Activated T-helper 2 cell treated with anti-CD3 and anti-CD28 coated beads, Interferon-gamma antibody, Interleukin-2, Interleukin-4, amounts not matched to agents 10 μg/mL and 5 μg/mL and 100 μg/mL, durations not matched to agents 14 hours and 24 hours and 36 hours (primary cell): ENCODE data around the gene SCYGR4. TPM values are rescaled to one million over a fixed set of nuclear protein-coding genes. Genes with fewer than 3 reads are reported as not detected.
"Not testable (repeated sequence)": the region's sequence is repeated elsewhere in the genome, so short reads cannot be mapped to it uniquely, and the experiment has no call there.

Source experiments
- DNase-seq: peaks from one replicate; pipeline ENCODE4 v3.0.0; 2021; ENCODE audit warnings: low spot score
- H3K27ac Mint-ChIP-seq: one replicate; pipeline ENCODE4 v1.8.0; 2021; ENCODE audit warnings: mixed read lengths
- H3K27me3 Mint-ChIP-seq: one replicate; pipeline ENCODE4 v1.8.0; 2021; ENCODE audit warnings: low read depth, mixed read lengths
- H3K36me3 Mint-ChIP-seq: one replicate; pipeline ENCODE4 v1.8.0; 2021; ENCODE audit warnings: low read depth, mixed read lengths
- H3K4me1 Mint-ChIP-seq: one replicate; pipeline ENCODE4 v1.8.0; 2021; ENCODE audit warnings: low read depth, mixed read lengths
- H3K4me3 Mint-ChIP-seq: one replicate; pipeline ENCODE4 v1.8.0; 2021; ENCODE audit warnings: low read depth, mild to moderate bottlenecking, moderate library complexity, mixed read lengths
- H3K9me3 Mint-ChIP-seq: one replicate; pipeline ENCODE4 v1.8.0; 2021; ENCODE audit warnings: mixed read lengths
- intact Hi-C: fragments of 100-400 bp; cut with micrococcal nuclease; formaldehyde crosslinking; loops from one replicate; pipeline ENCODE4 v1.15.1; 2023
- total RNA-seq: library from RNA; stranded (reverse); gene quantifications from 2 replicates; pipeline ENCODE4 v1.2.3, GENCODE V29; 2022

The SCYGR4 gene
- total RNA-seq, 1 donor from 2014 or later = not detected

GRCh38 chr2:227598835-227599503, 18.3 kb upstream of the SCYGR4 start, which contains the start of gene SCYGR2:
TSS of gene SCYGR2 (plus strand) at chr2:227598893. CDS start at chr2:227598893, 0 bp downstream.
- H3K4me1 Mint-ChIP-seq, H3K4me3 Mint-ChIP-seq, H3K36me3 Mint-ChIP-seq, intact Hi-C loops, DNase-seq, H3K27me3 Mint-ChIP-seq, H3K27ac Mint-ChIP-seq, H3K9me3 Mint-ChIP-seq: not testable (repeated sequence)

GRCh38 chr2:227602358-227602757, 14.9 kb upstream of the SCYGR4 start:
- Mint-ChIP-seq H3K4me3 (no peak overlapping the region), H3K27me3 (peaks cover 5% of the 10 kb centered on the region), H3K27ac (no peak overlapping the region), H3K9me3 (no peaks in the 10 kb centered on the region), H3K4me1 (no peaks in the 10 kb centered on the region), H3K36me3 (no peaks in the 10 kb centered on the region)
- DNase-seq = no peak
- intact Hi-C loops = no loop called here

DNA sequence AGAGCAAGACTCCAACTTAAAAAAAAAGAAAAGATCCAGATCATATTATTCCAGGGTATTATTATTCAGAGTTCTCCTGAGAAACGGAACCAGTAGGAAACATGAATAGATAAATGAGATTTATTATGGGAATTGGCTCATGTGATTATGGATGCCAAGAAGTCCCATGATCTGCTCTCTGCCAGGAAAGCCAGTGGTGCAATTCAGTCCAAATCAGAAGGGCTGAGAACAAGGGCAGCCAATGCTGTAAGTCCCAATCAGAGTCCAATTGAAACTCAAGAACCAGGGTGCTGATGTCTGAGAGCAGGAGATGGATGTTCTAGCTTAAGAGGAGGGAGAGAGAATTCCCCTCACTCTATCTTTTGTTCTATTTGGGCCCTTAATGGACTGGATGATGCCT, 10.8 kb upstream of the SCYGR4 start:
- intact Hi-C loops = no loop called here
- Mint-ChIP-seq H3K9me3 (no peaks in the 10 kb centered on the region), H3K4me1 (peaks cover 5% of the 10 kb centered on the region), H3K27ac (no peak overlapping the region), H3K27me3 (peaks cover 24% of the 10 kb centered on the region), H3K4me3 (no peak overlapping the region), H3K36me3 (no peaks in the 10 kb centered on the region)
- DNase-seq = no peak

DNA sequence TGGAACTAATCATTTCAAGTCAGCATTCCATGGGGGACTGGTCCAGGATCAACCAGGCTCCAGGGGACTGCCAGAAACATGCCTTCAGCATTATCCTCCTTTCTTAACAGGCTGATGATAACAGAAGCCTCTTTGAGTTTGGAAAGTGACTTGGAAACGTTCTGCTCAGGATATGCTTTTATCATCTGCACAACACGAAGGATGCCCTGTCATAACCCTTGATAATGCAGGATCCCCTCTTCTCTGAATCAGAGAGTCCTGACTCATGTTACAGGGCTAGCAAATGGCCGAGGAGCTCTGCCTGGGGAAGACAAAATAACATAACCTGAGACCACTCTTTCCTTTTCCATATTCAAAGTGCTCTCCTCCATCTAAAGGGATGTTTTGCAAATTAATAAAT, 9.4 kb upstream of the SCYGR4 start:
- intact Hi-C loops = no loop called here
- Mint-ChIP-seq H3K36me3 (no peaks in the 10 kb centered on the region), H3K4me3 (no peak overlapping the region), H3K9me3 (no peaks in the 10 kb centered on the region), H3K4me1 (peaks cover 5% of the 10 kb centered on the region), H3K27me3 (peaks cover 26% of the 10 kb centered on the region), H3K27ac (no peak overlapping the region)
- DNase-seq = no peak

GRCh38 chr2:227608561-227609338, 8.5 kb upstream of the SCYGR4 start:
- Mint-ChIP-seq H3K36me3 (no peaks in the 10 kb centered on the region), H3K4me1 (peaks cover 5% of the 10 kb centered on the region), H3K9me3 (no peaks in the 10 kb centered on the region), H3K4me3 (no peak overlapping the region), H3K27me3 (peaks cover 26% of the 10 kb centered on the region), H3K27ac (no peak overlapping the region)
- no peak for DNase-seq
- intact Hi-C loops = no loop called here

GRCh38 chr2:227610123-227610522, 7.2 kb upstream of the SCYGR4 start:
- Mint-ChIP-seq H3K4me3 (no peak overlapping the region), H3K9me3 (no peaks in the 10 kb centered on the region), H3K4me1 (peaks cover 5% of the 10 kb centered on the region), H3K27me3 (peaks cover 25% of the 10 kb centered on the region), H3K36me3 (no peaks in the 10 kb centered on the region), H3K27ac (no peak overlapping the region)
- DNase-seq = no peak
- intact Hi-C loops = no loop called here

DNA sequence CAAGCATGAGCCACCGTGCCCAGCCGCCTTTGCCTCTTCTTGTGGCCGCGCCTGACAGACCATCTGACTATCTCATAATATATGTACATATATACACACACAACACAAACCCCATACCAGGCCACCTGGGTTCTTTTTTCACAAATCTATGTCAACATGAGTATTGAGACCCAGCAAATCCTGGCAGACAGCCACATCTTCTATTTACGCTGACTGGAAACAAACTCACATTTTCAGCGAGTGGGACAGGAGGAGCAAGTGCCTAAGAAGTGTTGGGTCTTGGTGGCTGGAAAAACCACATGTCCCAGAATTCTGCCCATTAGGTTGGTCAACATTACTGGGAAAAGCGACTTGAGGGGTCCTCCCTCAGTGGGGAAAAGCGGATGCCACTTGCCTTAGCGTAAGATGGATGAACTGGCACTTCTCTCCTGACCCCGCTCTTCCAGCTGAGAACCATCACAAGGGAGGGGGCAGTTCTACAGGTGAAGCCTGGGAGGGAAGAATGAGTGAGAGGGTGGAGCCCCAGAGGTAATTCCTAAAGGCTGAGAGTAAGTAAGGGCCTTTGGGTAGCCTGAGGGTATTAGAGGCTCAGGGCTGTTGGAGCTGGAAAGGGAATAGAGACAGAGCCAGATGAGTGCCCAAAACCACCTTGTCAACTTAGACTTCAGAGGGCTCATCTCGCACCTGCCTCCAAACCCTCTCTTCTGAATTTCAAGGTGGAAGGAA, 4.6 kb upstream of the SCYGR4 start:
- H3K9me3 Mint-ChIP-seq = no peaks in the 10 kb centered on the region
- H3K36me3 Mint-ChIP-seq = no peaks in the 10 kb centered on the region
- H3K27me3 Mint-ChIP-seq = peaks cover 21% of the 10 kb centered on the region
- H3K27ac Mint-ChIP-seq = no peak overlapping the region
- no peak for DNase-seq
- no peak overlapping the region for H3K4me3 Mint-ChIP-seq
- peaks cover 5% of the 10 kb centered on the region for H3K4me1 Mint-ChIP-seq
- intact Hi-C loops = no loop called here

DNA sequence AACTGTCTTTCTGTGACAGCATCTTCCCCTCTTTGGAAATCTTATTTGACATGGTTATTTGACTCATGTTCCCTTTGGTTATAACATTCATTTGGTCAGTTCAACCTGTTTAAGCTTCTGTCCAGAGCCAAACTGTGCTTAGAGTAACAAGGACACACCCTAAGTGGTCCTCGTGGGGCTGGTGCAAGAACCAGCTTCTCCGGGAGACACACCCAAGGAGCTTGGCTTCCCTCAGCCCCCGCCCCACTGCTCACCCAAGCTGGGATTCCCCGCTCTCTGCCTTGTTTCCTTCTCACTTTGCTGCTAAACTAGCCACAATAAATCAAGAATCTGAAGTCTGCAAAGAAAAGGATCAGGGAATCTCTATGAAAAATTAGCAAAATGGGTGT, 4.0 kb upstream of the SCYGR4 start:
- no peak overlapping the region for H3K27ac Mint-ChIP-seq
- peaks cover 17% of the 10 kb centered on the region for H3K27me3 Mint-ChIP-seq
- H3K4me3 Mint-ChIP-seq = no peak overlapping the region
- intact Hi-C loops = no loop called here
- no peaks in the 10 kb centered on the region for H3K9me3 Mint-ChIP-seq
- DNase-seq = no peak
- H3K4me1 Mint-ChIP-seq = peaks cover 4% of the 10 kb centered on the region
- no peaks in the 10 kb centered on the region for H3K36me3 Mint-ChIP-seq

- no peak overlapping the region for H3K4me3 Mint-ChIP-seq
- H3K9me3 Mint-ChIP-seq = no peaks in the 10 kb centered on the region
- no peak overlapping the region for H3K27ac Mint-ChIP-seq
- intact Hi-C loops = no loop called here
- H3K36me3 Mint-ChIP-seq = no peaks in the 10 kb centered on the region
- no peak for DNase-seq
- peaks cover 3% of the 10 kb centered on the region for H3K4me1 Mint-ChIP-seq
- peaks cover 10% of the 10 kb centered on the region for H3K27me3 Mint-ChIP-seq
Observed at GRCh38 chr2:227614246-227614645, 3.1 kb upstream of the SCYGR4 start.

GRCh38 chr2:227614740-227615139, 2.6 kb upstream of the SCYGR4 start, which contains the start of gene SCYGR3:
TSS of gene SCYGR3 (minus strand) at chr2:227614840. CDS start at chr2:227614840, 0 bp downstream.
- H3K4me1 Mint-ChIP-seq = peaks cover 3% of the 10 kb centered on the region
- no peaks in the 10 kb centered on the region for H3K36me3 Mint-ChIP-seq
- H3K9me3 Mint-ChIP-seq = no peaks in the 10 kb centered on the region
- no peak within 1 kb of the TSS for H3K4me3 Mint-ChIP-seq
- H3K27me3 Mint-ChIP-seq = peaks cover 7% of the 10 kb centered on the region
- H3K27ac Mint-ChIP-seq = no peak within 1 kb of the TSS
- intact Hi-C loops = no loop called here
- no peak for DNase-seq

GRCh38 chr2:227615181-227615580, 2.1 kb upstream of the SCYGR4 start:
- Mint-ChIP-seq H3K4me1 (peaks cover 1% of the 10 kb centered on the region), H3K27ac (no peak overlapping the region), H3K36me3 (no peaks in the 10 kb centered on the region), H3K4me3 (no peak overlapping the region), H3K27me3 (peaks cover 5% of the 10 kb centered on the region), H3K9me3 (no peaks in the 10 kb centered on the region)
- DNase-seq = no peak
- intact Hi-C loops = no loop called here

- DNase-seq = no peak
- Mint-ChIP-seq H3K4me1 (no peaks in the 10 kb centered on the region), H3K9me3 (no peaks in the 10 kb centered on the region), H3K27ac (no peak overlapping the region), H3K27me3 (peaks cover 2% of the 10 kb centered on the region), H3K4me3 (no peak overlapping the region), H3K36me3 (no peaks in the 10 kb centered on the region)
- intact Hi-C loops = no loop called here
Observed at GRCh38 chr2:227615906-227616305, 1.4 kb upstream of the SCYGR4 start.

GRCh38 chr2:227616631-227617030, 667 bp upstream of the SCYGR4 start:
- no peaks in the 10 kb centered on the region for H3K9me3 Mint-ChIP-seq
- intact Hi-C loops = no loop called here
- H3K36me3 Mint-ChIP-seq = no peaks in the 10 kb centered on the region
- H3K27me3 Mint-ChIP-seq = peaks cover 2% of the 10 kb centered on the region
- DNase-seq = no peak
- no peak overlapping the region for H3K4me3 Mint-ChIP-seq
- H3K27ac Mint-ChIP-seq = no peak overlapping the region
- no peaks in the 10 kb centered on the region for H3K4me1 Mint-ChIP-seq
